ENCODE data around the gene GRIK4. TPM values are rescaled to one million over a fixed set of nuclear protein-coding genes. Genes with fewer than 3 reads are reported as not detected.
"Not testable (repeated sequence)": the region's sequence is repeated elsewhere in the genome, so short reads cannot be mapped to it uniquely, and the experiment has no call there.

Gene GRIK4
- total RNA-seq, 2 donors from 2014 or later = not detected

DNA sequence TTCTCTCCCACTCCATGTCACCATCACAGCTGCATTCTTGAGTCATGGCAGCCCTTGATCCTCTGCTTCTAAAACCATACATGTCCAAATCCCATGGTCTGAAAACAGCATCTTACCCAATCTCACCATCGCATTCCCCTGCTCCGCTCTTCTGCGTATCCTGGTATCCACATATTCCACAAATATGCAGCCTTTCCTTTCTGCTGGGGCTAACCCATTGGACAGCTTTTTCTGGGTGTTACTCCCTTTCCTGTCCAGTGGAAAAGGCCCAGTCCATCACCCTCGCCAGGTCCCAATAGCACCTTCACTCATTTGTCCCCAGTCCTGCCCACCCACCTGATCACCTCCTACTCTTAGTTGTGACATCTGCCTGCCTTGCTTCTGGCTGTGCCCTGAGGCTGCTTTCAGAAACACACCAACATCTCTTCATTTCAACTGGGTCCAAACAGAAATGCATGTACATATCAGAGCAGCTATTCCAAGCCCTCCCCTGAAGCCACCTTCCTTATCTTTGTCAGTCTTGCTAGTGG is 274.7 kb downstream of the GRIK4 start:
- H3K36me3 Mint-ChIP-seq = no peaks in the 10 kb centered on the region
- H3K27ac Mint-ChIP-seq = no peak overlapping the region
- ATAC-seq (no peak), DNase-seq (ENCODE audit: low spot score in 2 of 2) (no peak)
- no peaks in the 10 kb centered on the region for H3K9me3 Mint-ChIP-seq

DNA sequence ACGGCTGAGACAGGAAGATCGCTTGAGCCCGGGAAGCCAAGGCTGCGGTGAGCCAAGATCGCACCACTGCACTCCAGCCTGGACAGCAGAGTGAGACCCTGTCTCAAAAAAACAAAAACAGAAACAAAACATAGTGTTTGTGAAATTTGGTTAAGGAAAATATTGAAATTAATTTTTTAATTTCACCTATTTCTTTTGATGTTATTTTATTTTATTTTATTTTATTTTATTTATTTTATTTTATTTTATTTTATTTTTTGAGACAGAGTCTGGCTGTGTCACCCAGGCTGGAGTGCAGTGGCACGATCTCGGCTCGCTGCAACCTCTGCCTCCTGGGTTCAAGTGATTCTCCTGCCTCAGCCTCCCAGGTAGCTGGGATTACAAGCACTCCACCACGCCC is 275.7 kb downstream of the GRIK4 start:
- not testable (repeated sequence) for ATAC-seq; DNase-seq (ENCODE audit: low spot score in 2 of 2); H3K9me3 Mint-ChIP-seq; H3K36me3 Mint-ChIP-seq; H3K27ac Mint-ChIP-seq

DNA sequence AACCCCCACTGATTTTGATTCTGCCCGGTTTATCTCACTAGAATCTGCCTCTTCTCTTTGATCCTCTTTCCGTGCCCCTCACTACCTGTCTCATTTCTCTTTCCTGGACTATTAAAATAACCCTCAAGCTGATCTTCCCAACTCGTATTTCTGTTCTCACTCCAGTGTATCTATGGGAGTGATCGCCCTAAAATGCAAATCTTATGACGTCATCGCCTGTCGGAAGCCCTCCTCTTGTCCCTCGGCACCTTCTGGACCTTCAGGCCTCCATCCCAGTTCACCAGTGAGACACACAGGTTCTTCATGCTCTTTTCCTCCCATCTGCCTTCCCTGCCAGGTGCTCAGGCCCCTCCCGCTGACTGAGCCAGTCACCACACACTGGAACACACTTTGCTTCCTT is 277.8 kb downstream of the GRIK4 start:
- no peak overlapping the region for H3K27ac Mint-ChIP-seq
- ATAC-seq (no peak), DNase-seq (ENCODE audit: low spot score in 2 of 2) (no peak)
- no peaks in the 10 kb centered on the region for H3K9me3 Mint-ChIP-seq
- no peaks in the 10 kb centered on the region for H3K36me3 Mint-ChIP-seq

DNA sequence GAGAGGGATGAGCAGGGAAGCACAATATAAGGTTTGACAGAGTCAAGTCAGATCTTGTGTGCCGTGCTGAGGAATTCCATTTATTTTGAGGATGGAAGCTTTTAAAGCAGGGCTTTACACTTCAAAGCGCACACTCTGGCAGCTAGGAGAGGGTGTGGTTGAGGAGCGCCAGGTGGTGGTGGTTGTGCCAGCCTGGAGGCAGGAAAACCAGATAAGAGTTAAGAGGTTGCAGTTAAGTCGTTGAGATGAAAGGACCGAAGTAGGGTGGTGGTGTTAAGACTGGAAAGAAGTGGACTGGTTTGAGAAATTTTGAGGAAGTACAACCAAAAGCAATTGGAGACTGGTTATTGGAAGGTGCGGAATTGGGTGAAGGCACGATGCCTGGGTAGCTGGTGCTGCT is 280.8 kb downstream of the GRIK4 start:
- DNase-seq (ENCODE audit: low spot score in 2 of 2) (no peak), ATAC-seq (no peak)
- Mint-ChIP-seq H3K9me3 (no peaks in the 10 kb centered on the region), H3K27ac (no peak overlapping the region), H3K36me3 (no peaks in the 10 kb centered on the region)

DNA sequence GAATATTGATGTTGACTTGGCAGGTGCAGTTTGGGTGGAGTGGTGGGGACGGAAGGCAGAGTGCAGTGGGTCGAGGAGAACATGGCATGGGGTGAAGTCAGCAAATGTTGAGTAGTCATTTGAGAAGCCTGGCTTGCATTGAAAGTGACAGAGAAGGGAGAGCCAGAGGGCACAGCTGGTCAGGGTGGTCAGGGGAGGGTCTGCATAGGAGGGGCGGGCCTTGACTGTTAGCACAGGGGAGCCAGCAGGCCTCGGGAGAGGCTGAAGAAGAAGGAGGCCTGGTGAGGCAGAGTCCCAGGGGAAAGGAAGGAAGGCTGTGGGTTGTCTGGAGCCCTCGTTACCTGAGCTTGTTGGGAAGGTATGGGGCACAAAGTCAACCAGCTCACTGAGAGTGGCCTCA is 281.6 kb downstream of the GRIK4 start:
- Mint-ChIP-seq H3K9me3 (no peaks in the 10 kb centered on the region), H3K36me3 (no peaks in the 10 kb centered on the region), H3K27ac (no peak overlapping the region)
- ATAC-seq (no peak), DNase-seq (ENCODE audit: low spot score in 2 of 2) (no peak)

DNA sequence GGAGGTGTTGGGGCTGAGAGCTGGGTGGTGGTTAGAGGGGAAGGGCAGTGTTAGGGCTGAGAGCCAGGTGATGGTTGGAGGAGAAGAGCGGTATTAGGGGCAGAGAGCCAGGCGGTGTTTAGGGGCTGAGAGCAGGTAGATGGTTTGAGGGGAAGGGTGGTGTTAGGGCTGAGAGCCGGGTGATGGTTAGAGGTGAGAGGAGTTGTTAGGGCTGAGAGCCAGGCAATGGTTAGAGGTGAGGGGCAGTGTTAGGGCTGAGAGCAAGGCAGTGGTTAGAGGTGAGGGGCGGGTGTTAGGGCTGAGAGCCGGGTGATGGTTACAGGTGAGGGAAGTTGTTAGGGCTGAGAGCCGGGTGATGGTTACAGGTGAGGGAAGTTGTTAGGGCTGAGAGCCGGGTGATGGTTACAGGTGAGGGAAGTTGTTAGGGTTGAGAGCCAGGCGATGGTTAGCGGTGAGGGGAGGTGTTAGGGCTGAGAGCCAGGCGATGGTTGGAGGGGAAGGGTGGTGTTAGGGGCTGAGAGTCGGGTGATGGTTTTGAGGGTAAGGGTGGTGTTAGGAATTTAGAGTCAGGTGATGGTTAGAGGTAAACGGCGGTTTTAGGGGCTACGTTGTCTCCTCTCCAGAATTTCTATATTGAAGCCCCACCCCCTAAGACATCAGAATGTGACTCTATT is 282.4 kb downstream of the GRIK4 start:
- H3K36me3 Mint-ChIP-seq = no peaks in the 10 kb centered on the region
- H3K27ac Mint-ChIP-seq = no peak overlapping the region
- no peak for ATAC-seq
- H3K9me3 Mint-ChIP-seq = no peaks in the 10 kb centered on the region
- DNase-seq (ENCODE audit: low spot score in 2 of 2) = no peak

DNA sequence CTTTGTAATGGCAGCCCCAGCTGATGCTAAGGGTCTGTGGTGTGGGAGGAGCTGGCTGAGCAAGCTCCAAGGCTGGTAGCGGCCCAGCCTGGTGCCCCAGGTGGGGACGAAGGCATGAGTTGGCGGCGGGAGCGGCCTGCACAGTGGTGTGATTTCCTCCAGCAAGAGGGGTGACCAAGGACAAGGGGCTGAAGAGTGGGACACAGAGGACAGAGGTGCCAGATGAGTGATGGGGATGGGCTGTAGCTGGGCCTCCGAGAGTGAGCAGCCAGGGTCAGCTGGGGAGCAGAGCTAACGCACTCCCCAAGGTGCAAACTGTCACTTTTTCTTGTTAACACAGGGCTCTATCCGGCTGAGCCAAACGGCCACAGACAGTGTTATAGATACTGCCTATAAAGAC is 283.2 kb downstream of the GRIK4 start:
- Mint-ChIP-seq H3K36me3 (no peaks in the 10 kb centered on the region), H3K9me3 (no peaks in the 10 kb centered on the region), H3K27ac (no peak overlapping the region)
- DNase-seq (ENCODE audit: low spot score in 2 of 2) (no peak), ATAC-seq (no peak)

DNA sequence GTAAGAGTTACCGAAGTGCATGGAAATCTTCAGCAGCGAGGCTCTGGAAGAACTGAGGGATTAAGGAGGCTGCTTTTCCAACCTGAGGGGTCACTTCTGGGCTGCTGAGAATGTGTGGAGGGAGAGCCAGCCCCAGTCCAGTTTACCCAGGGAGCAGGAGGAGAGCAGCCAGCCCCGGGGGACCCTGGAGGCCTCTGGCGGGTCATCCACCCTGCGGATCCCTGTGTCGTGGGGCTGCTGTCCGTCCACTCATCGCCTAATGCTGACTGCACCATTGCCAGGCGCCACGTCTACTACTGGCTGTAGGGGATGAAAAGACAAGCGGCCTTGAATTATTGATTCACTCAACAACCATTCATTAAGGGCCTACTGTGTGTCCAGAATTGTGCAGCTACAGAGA is 283.6 kb downstream of the GRIK4 start:
- no peak overlapping the region for H3K27ac Mint-ChIP-seq
- DNase-seq (ENCODE audit: low spot score in 2 of 2) (no peak), ATAC-seq (no peak)
- H3K9me3 Mint-ChIP-seq = no peaks in the 10 kb centered on the region
- H3K36me3 Mint-ChIP-seq = no peaks in the 10 kb centered on the region

DNA sequence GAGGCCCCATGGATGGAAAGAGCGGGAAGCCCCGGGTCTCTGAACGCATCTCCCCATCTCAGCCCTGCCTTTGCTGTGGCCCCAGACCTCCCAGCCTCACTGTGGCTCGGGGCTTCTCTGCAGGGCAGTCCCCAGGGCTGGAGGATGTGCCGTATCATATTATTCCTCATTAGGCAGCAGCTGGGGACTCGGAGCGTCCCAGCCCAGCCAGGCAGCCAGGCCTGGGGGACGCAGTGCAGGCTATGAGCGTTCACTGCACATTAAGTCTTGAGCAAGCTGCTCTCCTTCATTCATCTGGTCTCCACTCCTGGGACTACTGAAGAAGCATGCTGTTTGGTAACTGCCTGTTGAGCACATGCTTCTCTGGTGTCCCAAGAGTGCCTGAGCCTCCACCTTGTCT is 285.6 kb downstream of the GRIK4 start:
- H3K36me3 Mint-ChIP-seq = no peaks in the 10 kb centered on the region
- no peak overlapping the region for H3K27ac Mint-ChIP-seq
- no peak for DNase-seq (ENCODE audit: low spot score in 2 of 2)
- no peak for ATAC-seq
- H3K9me3 Mint-ChIP-seq = no peaks in the 10 kb centered on the region

DNA sequence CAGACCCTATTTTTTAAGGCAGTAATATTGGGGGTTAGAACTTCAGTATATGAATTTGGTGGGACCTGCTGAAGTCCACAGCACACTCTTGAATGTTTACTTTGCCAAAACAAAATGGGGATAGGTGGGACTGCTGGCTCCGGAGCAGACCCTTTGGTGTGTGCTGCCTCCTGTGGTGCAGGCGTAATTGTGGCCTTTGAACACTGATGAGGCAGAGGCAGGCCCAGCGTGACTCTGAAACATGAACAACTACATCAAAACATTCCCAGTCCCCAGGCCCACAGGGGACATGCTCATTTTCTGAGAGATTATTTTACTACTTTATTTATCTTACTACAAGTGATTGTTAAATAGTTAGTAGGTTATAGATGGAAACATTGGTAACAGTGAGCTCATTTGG is 287.3 kb downstream of the GRIK4 start:
- Mint-ChIP-seq H3K27ac (no peak overlapping the region), H3K9me3 (no peaks in the 10 kb centered on the region), H3K36me3 (no peaks in the 10 kb centered on the region)
- no peak for DNase-seq (ENCODE audit: low spot score in 2 of 2)
- ATAC-seq = no peak

DNA sequence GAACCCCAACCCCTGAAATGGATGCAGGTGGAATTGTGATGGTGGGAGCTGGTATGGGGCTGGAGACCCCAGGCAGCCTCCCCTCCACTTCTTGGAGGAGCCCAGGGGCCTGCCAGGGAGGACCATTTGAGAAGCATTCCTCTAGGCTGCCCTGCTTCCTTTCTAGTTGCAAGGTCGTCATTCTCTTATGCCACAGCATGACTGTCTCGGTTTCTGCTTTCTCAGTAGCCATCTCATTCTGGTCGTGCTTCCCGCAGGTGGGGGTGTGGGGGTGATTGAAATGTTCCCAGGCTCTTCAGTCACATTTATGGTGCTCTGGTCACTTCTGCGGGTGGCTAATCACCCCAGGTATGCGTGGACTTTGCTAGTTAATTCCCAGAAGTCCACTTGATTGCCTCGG is 288.7 kb downstream of the GRIK4 start:
- no peaks in the 10 kb centered on the region for H3K36me3 Mint-ChIP-seq
- ATAC-seq (no peak), DNase-seq (ENCODE audit: low spot score in 2 of 2) (no peak)
- no peaks in the 10 kb centered on the region for H3K9me3 Mint-ChIP-seq
- no peak overlapping the region for H3K27ac Mint-ChIP-seq

DNA sequence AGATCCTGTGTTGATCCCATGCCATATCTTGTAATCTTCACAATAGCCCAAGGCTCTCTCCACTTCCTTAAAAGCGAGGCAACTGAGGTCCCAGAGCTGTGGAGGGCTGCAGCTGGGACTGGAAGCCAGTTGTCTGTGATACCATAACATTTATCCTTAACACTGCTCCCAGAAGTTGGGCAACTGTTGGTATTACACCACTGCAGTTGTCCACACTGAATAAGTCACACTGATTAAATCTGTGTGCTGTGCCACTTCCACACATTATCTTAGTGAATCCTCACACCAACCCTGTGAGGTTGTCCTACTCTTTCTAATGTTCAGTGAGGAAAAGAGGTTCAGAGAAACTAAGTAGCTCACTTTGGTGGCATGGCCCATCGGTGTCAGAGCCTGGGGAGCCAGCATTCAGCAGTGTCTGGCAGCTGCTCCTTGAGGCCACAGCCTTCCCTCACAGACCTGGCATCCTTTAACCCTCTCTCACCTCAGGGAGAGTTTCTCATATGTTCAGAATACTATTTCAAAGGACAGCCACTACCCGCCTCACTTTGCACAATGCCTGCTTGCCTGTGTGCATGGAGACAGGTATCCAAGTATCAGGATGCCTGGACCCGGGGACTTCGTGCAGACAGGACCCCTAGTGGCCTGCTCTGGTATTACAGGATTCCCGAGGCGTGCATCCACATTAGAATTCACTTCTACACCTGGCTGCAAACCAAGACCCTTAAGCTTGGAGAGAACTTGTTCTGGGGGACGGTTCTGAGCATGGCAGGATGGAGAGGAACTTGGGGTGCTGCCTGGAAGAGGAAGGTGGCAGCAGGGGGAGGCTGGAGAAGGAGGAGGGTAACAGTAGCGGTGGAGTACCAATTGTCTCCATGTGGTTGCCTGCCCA is 290.5 kb downstream of the GRIK4 start:
- peak in 1 of 2 donors; percentile 53 for ATAC-seq
- no peaks in the 10 kb centered on the region for H3K36me3 Mint-ChIP-seq
- no peak overlapping the region for H3K27ac Mint-ChIP-seq
- H3K9me3 Mint-ChIP-seq = no peaks in the 10 kb centered on the region
- DNase-seq (ENCODE audit: low spot score in 2 of 2) = peak in 1 of 2 donors; percentile 65

DNA sequence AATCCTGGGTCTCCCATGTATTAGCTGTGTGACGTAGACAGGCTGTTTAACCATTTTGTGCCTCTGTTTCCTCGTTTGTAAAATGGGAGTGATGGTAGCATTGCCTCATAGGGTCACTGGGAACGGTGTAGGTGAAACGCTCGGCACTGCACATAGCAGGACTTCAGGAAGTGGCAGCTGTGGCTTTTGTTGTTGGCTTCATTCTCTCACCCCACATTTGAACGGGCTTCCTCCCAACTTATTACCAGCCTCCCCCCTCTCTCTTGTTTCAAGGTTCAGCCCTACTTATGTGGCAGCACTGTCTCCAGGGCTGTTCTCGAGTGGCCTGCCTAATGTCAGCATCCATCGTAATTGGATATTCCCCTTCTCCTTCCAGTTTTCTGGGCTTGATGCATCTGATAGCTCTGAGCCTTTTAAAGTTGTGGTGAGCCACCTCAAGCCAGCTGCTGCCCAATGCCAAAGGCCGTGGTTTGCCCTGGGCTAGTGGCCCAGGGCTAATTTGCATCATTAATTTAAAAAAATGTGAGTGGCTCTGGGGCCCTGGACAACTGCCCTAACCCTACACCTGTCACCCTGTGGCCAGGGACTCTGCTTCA is 294.5 kb downstream of the GRIK4 start:
- no peaks in the 10 kb centered on the region for H3K9me3 Mint-ChIP-seq
- no peak overlapping the region for H3K27ac Mint-ChIP-seq
- DNase-seq (ENCODE audit: low spot score in 2 of 2) (no peak), ATAC-seq (no peak)
- H3K36me3 Mint-ChIP-seq = no peaks in the 10 kb centered on the region

DNA sequence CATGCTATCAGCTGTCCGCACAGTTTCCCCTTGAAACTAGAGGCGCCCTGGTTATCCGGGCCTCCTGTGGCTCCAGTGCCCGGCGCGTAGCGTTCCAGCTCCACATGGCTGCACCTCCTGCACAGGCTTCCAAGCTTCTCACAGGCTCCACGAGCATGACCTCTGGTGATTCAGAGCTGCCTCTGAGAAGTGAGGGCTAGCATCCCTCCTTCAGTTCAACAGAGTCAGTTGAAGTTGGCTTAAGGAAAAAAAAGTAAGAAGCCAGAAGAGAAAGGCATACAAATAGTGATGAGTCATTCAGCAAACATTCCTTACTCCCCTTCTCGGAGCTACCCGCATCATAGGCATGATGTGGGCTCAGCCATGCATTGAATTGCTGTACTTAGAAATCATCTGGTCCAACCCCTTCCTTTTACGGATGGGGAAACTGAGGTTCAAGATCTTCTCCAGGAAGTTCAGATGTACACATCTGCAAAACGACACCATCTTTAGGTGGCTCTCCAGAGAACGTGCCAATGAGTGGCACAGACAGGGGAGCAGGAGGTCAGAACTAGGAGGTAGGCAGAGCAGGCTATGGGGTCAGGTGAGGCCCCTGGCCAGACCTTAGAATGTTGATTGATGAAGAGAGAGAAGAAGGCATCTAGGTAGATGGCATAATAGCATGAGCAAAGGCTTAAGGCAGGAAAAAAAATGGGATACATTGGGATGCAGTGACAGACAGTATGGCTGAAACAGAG is 296.0 kb downstream of the GRIK4 start:
- H3K36me3 Mint-ChIP-seq = no peaks in the 10 kb centered on the region
- H3K9me3 Mint-ChIP-seq = no peaks in the 10 kb centered on the region
- H3K27ac Mint-ChIP-seq = no peak overlapping the region
- ATAC-seq (no peak), DNase-seq (ENCODE audit: low spot score in 2 of 2) (no peak)

DNA sequence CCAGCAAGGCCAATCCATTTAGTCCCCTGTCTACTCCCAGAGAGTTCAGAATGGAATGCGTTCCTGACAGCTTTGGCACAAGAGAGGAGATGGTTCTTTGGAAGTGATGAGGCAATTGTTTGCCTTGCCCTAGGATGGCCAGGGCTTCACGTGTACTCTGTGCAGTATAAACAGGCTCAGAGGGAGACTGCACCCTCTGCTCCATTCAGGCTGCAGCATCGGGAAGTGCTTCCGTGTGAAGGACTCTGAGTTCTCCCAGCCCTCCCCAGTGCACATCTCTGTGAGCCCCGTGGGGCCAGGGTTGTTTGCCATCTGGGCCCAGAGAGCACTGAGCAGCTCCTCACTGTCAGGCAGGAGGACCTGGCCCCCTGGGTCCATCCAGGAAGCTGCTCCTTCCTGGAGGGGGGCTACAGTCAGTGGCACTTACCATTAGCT is 297.1 kb downstream of the GRIK4 start:
- Mint-ChIP-seq H3K9me3 (no peaks in the 10 kb centered on the region), H3K27ac (no peak overlapping the region), H3K36me3 (no peaks in the 10 kb centered on the region)
- ATAC-seq (no peak), DNase-seq (ENCODE audit: low spot score in 2 of 2) (no peak)

DNA sequence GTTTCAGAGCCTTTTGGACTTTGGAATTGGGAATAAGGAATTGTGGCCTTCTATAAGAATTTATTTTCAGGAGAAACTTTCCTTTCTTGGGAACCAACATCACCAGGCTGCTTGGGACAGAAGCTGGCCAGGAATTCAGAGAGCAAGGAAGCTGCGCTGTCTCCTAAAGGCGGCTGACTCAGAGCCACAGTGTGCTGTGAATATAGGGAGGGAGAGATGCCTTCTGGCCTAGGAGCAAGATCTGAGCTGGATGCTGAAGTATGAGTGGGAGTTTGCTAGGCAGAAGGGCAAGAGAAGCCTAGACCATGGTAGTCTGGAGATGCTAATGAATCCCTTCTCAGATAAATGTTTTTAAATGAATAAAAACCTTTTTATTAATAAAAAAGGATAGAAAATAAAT is 298.7 kb downstream of the GRIK4 start:
- H3K27ac Mint-ChIP-seq = no peak overlapping the region
- H3K9me3 Mint-ChIP-seq = no peaks in the 10 kb centered on the region
- no peak for DNase-seq (ENCODE audit: low spot score in 2 of 2)
- no peaks in the 10 kb centered on the region for H3K36me3 Mint-ChIP-seq
- no peak for ATAC-seq

DNA sequence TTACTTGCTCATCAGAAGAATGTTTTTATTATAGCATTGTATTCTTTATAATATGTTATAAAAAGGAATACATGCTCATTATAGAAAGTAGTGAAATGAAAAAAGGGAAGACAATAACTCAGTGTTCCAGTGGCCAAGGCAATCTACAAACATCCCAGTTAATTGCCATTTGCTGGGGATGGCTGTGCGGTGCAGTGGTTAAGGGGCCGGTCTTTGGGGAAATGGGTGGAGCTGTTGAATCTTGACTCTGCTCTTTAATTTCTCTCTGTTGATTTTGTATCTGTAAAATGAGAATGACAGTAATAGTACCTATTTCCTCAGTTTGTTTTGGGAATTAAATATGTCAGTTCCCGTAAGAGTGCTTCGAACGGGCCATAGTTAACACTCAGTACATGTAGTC is 299.7 kb downstream of the GRIK4 start:
- Mint-ChIP-seq H3K36me3 (no peaks in the 10 kb centered on the region), H3K27ac (no peak overlapping the region), H3K9me3 (no peaks in the 10 kb centered on the region)
- ATAC-seq = no peak
- no peak for DNase-seq (ENCODE audit: low spot score in 2 of 2)
